Colonic mucosa (tissue), 4 donors: ENCODE results near the gene MRC2. TPM values are rescaled to one million over a fixed set of nuclear protein-coding genes. Genes with fewer than 3 reads are reported as not detected.

Experiments
- DNase-seq: peaks from one replicate; pipeline ENCODE4 v3.0.0-alpha.2; 2020
- H3K27ac ChIP-seq: fragments of 200-600 bp; one replicate; pipeline ENCODE4 v1.8.0; 2021
- H3K27me3 ChIP-seq: fragments of 200-600 bp; one replicate; pipeline ENCODE4 v1.8.0; 2021
- H3K36me3 ChIP-seq: fragments of 200-600 bp; one replicate; pipeline ENCODE4 v1.8.0; 2021
- H3K4me1 ChIP-seq: fragments of 200-600 bp; one replicate; pipeline ENCODE4 v1.8.0; 2021; ENCODE audit warnings: mild to moderate bottlenecking
- H3K4me3 ChIP-seq: fragments of 200-600 bp; one replicate; pipeline ENCODE4 v1.8.0; 2021
- H3K9ac ChIP-seq, 2 donors: one replicate each; pipeline ENCODE4 v1.7.0; 2013; ENCODE audit warnings: control low read depth in 2 of 2, low read depth in 2 of 2, low read length in 2 of 2
- H3K9me3 ChIP-seq: fragments of 200-600 bp; one replicate; pipeline ENCODE4 v1.8.0; 2021
- CTCF ChIP-seq: fragments of 200-600 bp; IDR thresholded peaks from one replicate; pipeline ENCODE4 v1.8.0; 2022; ENCODE audit warnings: antibody characterized with exemption, mild to moderate bottlenecking
- intact Hi-C: fragments of 100-400 bp; cut with DNase I; formaldehyde crosslinking; loops from one replicate; pipeline ENCODE4 v1.14.1; 2022
- total RNA-seq, 2 donors: library from RNA; stranded (reverse); fragmentation: NEBNext Ultra II Directional in 1 of 2; extraction: Animal tissue kit (Norgen Biotek cat#: 25700) in 1 of 2; gene quantifications; one replicate each; pipeline ENCODE4 v1.2.1, GENCODE V29; 2021
- donor health status: healthy.
- donor health status: DM: no; HTN: no; CAD: no.
- donor health status: DM: no; HTN: no; CAD: no.

MRC2 gene
- total RNA-seq, 2 donors from 2014 or later, result 6.4 to 10.9 TPM

DNA sequence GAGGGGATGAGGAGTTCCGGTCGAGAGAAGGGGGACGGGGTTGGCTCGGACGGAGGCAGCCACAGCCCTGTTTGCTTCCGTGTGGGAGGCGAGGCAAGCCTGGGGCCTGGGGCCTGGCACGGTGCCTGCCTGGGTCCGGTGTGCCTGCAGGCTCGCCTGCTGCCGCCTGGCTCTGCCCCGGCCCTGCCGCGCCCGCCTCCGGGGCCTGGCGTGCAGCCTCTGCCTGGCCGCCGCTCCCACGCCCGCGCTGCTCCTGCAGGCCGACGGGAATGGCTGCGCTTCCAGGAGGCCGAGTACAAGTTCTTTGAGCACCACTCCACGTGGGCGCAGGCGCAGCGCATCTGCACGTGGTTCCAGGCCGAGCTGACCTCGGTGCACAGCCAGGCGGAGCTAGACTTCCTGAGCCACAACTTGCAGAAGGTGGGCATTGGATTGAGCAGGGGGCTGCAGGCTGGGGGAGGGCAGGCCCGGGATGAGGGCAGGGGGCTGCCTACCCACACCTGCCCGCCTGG lies 53.1 kb downstream of the MRC2 start:
- no peak for DNase-seq
- intact Hi-C loops, result no loop called here
- TF ChIP-seq CTCF, result no peak
- no peaks in the 10 kb centered on the region for H3K4me1 ChIP-seq
- H3K9me3 ChIP-seq, result no peaks in the 10 kb centered on the region
- H3K4me3 ChIP-seq, result no peak overlapping the region
- H3K9ac ChIP-seq, result no peak overlapping the region
- no peaks in the 10 kb centered on the region for H3K27me3 ChIP-seq
- H3K36me3 ChIP-seq, result no peaks in the 10 kb centered on the region
- H3K27ac ChIP-seq, result no peak overlapping the region

DNA sequence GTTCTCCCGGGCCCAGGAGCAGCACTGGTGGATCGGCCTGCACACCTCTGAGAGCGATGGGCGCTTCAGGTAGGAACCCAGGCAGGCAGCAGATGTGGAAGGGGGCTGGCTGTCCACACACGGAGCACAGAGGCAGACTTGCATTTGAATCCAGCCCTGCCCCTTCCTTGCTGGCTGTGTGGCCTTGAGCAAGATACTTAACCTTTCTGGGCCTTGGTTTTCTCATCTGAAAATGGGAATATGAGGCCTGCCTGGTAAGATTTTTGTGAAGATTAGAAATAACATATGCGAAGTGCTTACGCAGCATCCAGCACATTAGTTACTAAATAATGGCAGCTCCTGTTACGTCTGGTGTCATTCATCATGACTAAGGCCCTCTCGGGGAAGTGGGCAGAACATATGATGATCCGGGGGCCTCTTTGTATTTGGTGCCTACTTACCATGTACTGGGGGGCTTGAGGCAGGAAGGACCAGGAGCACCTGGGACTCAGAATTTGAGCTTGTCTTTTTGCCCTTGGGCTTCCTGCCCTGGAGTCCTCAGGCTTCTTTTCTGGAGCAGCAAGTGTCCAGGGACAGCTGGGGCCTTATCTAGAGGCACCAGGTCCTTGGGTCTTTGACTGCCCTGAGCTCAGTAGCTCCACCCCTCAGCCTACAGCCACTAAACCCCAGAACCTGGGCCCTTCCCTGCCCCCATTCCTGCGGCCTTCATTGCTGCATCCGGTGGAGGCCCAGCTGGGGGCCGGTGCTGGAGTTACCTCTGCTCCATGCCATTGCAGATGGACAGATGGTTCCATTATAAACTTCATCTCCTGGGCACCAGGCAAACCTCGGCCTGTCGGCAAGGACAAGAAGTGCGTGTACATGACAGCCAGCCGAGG lies 53.8 kb downstream of the MRC2 start:
- intact Hi-C loops, result no loop called here
- Histone ChIP-seq H3K9me3 (no peaks in the 10 kb centered on the region), H3K4me1 (no peaks in the 10 kb centered on the region), H3K36me3 (no peaks in the 10 kb centered on the region), H3K9ac (no peak overlapping the region), H3K27ac (no peak overlapping the region), H3K27me3 (no peaks in the 10 kb centered on the region), H3K4me3 (no peak overlapping the region)
- no peak for DNase-seq
- no peak for TF ChIP-seq CTCF

DNA sequence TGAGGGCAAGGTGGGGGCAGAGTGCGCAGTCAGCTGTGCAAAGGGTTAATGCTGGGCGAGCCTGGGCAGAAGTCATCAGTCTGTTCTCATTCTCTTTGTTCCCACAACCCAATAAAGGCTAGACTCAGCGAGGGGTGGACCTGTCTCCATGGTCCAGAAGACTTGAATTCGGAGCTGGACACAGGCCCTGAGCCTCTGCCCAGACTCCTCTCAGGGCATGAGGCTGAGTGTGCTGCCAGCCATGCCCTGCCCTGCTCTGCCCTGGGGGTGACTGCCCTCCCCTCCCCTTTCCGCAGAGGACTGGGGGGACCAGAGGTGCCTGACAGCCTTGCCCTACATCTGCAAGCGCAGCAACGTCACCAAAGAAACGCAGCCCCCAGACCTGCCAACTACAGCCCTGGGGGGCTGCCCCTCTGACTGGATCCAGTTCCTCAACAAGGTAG lies 54.5 kb downstream of the MRC2 start:
- H3K9ac ChIP-seq, result no peak overlapping the region
- no peaks in the 10 kb centered on the region for H3K36me3 ChIP-seq
- intact Hi-C loops, result no loop called here

DNA sequence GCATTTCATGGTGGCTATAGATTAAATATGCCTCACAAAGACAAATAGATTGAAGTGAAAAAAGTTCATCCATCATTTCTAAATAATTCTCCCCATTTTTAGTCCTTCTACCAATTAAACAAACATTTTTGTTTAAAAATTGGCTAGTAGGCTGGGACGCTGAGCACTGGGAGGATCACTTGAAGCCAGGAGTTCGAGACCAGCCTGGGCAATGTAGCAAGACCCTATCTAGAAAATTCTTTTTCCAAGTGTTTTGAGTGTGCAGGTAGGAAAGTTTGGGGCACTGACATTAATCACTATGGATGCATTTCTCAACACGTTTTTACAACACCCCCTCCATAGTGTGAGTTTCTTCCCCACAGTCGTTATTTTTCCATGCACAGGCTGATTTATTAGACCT lies 56.7 kb downstream of the MRC2 start:
- Histone ChIP-seq H3K9ac (no peak overlapping the region), H3K9me3 (no peaks in the 10 kb centered on the region), H3K4me1 (no peaks in the 10 kb centered on the region), H3K27me3 (no peaks in the 10 kb centered on the region), H3K36me3 (no peaks in the 10 kb centered on the region), H3K4me3 (no peak overlapping the region), H3K27ac (no peak overlapping the region)
- TF ChIP-seq CTCF, result no peak
- DNase-seq, result no peak
- intact Hi-C loops, result no loop called here

More for the DNA sequence above, 54.5 kb downstream of the MRC2 start:
- Histone ChIP-seq H3K4me3 (no peak overlapping the region), H3K27ac (no peak overlapping the region), H3K27me3 (no peaks in the 10 kb centered on the region), H3K9me3 (no peaks in the 10 kb centered on the region), H3K4me1 (no peaks in the 10 kb centered on the region)
- no peak for TF ChIP-seq CTCF
- no peak for DNase-seq

GRCh38 chr17:62687997-62688396 lies 60.5 kb downstream of the MRC2 start:
- no peak overlapping the region for H3K27ac ChIP-seq
- no peaks in the 10 kb centered on the region for H3K9me3 ChIP-seq
- H3K36me3 ChIP-seq, result no peaks in the 10 kb centered on the region
- no peak overlapping the region for H3K4me3 ChIP-seq
- intact Hi-C loops, result no loop called here
- no peak overlapping the region for H3K9ac ChIP-seq
- DNase-seq, result no peak
- TF ChIP-seq CTCF, result no peak
- H3K27me3 ChIP-seq, result no peaks in the 10 kb centered on the region
- H3K4me1 ChIP-seq, result no peaks in the 10 kb centered on the region
